Duodenal mucosa (tissue), 2 donors: ENCODE measurements around the gene MLH3.

Source experiments
- H3K27ac ChIP-seq: one replicate; pipeline ENCODE4 v1.7.0; 2013; ENCODE audit warnings: low read depth, low read length
- H3K27me3 ChIP-seq, 2 donors: one replicate each; pipeline ENCODE4 v1.7.0; 2013; ENCODE audit warnings: low read length in 2 of 2, control low read depth in 1 of 2; ENCODE audit not compliant: insufficient read depth in 2 of 2, control insufficient read depth in 1 of 2
- H3K36me3 ChIP-seq, 2 donors: one replicate each; pipeline ENCODE4 v1.7.0; 2013; ENCODE audit warnings: low read length in 2 of 2, control low read depth in 1 of 2; ENCODE audit not compliant: insufficient read depth in 2 of 2, control insufficient read depth in 1 of 2
- H3K4me1 ChIP-seq, 2 donors: one replicate each; pipeline ENCODE4 v1.7.0; 2013; ENCODE audit warnings: low read length in 2 of 2, control low read depth in 1 of 2; ENCODE audit not compliant: insufficient read depth in 2 of 2, control insufficient read depth in 1 of 2
- H3K4me3 ChIP-seq, 2 donors: one replicate each; pipeline ENCODE4 v1.7.0; 2013; ENCODE audit warnings: low read length in 2 of 2, low read depth in 1 of 2
- H3K9ac ChIP-seq, 2 donors: one replicate each; pipeline ENCODE4 v1.7.0; 2013; ENCODE audit warnings: low read length in 2 of 2, low read depth in 1 of 2
- H3K9me3 ChIP-seq, 2 donors: one replicate each; pipeline ENCODE4 v1.7.0; 2013; ENCODE audit warnings: low read length in 2 of 2, control low read depth in 1 of 2; ENCODE audit not compliant: control insufficient read depth in 1 of 2

MLH3 gene

DNA sequence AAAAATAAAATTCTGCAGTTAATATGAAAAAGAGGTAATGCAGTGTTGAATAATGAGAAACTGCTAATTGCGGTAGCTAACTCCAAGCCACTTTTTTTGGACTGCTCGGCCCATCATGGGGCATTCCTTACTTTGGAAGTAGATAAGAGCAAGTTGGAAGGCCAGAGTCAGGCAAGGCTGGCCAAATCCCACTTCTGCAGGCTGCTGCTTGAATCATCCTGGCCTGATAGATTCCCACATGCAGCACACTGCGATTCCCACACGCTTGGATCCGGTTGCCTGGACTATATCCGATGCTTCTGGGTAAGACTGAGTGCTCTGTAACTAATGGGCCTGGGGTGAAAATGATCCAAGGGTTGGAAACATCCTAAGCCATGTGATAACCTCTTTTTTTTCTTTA is 38.0 kb downstream of the MLH3 start:
- Histone ChIP-seq H3K36me3 (peaks cover 40 to 60% of the 10 kb centered on the region in 2 donors), H3K27me3 (no peaks in the 10 kb centered on the region), H3K4me1 (peaks cover 3% of the 10 kb centered on the region in 2 donors), H3K27ac (no peak overlapping the region), H3K4me3 (no peak overlapping the region), H3K9me3 (no peaks in the 10 kb centered on the region), H3K9ac (no peak overlapping the region)

- Histone ChIP-seq H3K27ac (no peak overlapping the region), H3K4me1 (no peaks in the 10 kb centered on the region), H3K9me3 (no peaks in the 10 kb centered on the region), H3K4me3 (no peak overlapping the region), H3K9ac (no peak overlapping the region), H3K27me3 (no peaks in the 10 kb centered on the region), H3K36me3 (peaks cover 42 to 62% of the 10 kb centered on the region in 2 donors)
Observed at GRCh38 chr14:75011356-75011994, 39.8 kb downstream of the MLH3 start.

GRCh38 chr14:75010472-75011093 is 40.7 kb downstream of the MLH3 start:
- Histone ChIP-seq H3K27ac (no peak overlapping the region), H3K9ac (no peak overlapping the region), H3K9me3 (no peaks in the 10 kb centered on the region), H3K4me3 (no peak overlapping the region), H3K36me3 (peaks cover 37 to 64% of the 10 kb centered on the region in 2 donors), H3K27me3 (no peaks in the 10 kb centered on the region), H3K4me1 (no peaks in the 10 kb centered on the region)

- H3K4me3 ChIP-seq, result no peak overlapping the region
- no peak overlapping the region for H3K9ac ChIP-seq
- H3K36me3 ChIP-seq, result peaks cover 31 to 56% of the 10 kb centered on the region in 2 donors
- no peaks in the 10 kb centered on the region for H3K9me3 ChIP-seq
- peaks cover 1 to 2% of the 10 kb centered on the region in 2 donors for H3K4me1 ChIP-seq
- H3K27me3 ChIP-seq, result no peaks in the 10 kb centered on the region
- H3K27ac ChIP-seq, result no peak overlapping the region
Observed at GRCh38 chr14:75009176-75009575, 42.1 kb downstream of the MLH3 start.

GRCh38 chr14:75005357-75005756 is 45.9 kb downstream of the MLH3 start:
- Histone ChIP-seq H3K9ac (no peak overlapping the region), H3K27me3 (no peaks in the 10 kb centered on the region), H3K27ac (no peak overlapping the region), H3K4me3 (no peak overlapping the region), H3K36me3 (peaks cover 17 to 46% of the 10 kb centered on the region in 2 donors), H3K9me3 (no peaks in the 10 kb centered on the region), H3K4me1 (peaks cover 13 to 16% of the 10 kb centered on the region in 2 donors)

- Histone ChIP-seq H3K36me3 (peaks cover 11 to 32% of the 10 kb centered on the region in 2 donors), H3K27ac (peak overlapping the region; percentile 74), H3K4me1 (peaks cover 13 to 16% of the 10 kb centered on the region in 2 donors), H3K9ac (peak overlapping the region; percentile 77 to 94), H3K4me3 (peak overlapping the region; percentile 87 to 97), H3K9me3 (no peaks in the 10 kb centered on the region), H3K27me3 (no peaks in the 10 kb centered on the region)
Observed at GRCh38 chr14:75003250-75004027, 47.8 kb downstream of the MLH3 start.

DNA sequence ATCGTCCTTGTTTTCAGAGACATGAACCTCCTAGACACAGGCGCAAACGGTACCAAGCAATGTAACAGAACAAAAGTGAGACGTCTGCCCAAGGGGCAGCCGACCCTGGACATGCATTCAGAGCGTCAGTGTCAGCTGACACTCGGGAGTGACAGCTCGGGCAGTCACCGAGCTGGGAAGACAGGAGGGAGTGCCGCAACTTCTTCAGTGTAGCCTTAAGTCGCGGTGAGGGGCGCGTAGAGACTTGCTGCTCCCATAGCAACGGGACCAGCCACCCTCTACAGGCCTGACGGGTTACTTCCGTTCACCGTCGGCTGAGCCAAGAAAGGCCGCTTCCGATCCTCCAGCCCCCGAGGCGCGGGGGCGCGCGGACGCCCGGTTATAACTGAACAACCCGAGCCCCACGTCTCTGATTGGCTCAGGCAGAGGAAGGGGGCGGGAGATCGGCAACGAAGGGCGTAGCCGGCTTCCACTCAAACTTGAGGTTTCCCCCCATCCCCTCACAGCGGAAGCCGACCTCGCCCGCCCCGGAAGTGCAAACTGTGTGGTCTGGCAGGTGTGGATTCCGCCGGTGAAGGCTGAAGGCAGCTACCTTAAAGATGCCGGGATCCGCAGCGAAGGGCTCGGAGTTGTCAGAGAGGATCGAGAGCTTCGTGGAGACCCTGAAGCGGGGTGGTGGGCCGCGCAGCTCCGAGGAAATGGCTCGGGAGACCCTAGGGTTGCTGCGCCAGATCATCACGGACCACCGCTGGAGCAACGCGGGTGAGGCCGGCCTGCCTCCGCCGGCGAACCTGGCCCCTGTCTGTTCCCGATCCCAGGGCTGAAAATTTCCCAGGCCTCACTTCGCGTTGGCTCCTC is 48.6 kb downstream of the MLH3 start, which contains the start of gene EIF2B2:
EIF2B2 (plus strand) TSS at position 530 of the 858 bp plus-strand sequence; CDS start at position 600, 70 bp downstream.
- H3K9ac ChIP-seq, result peak within 1 kb of the TSS; percentile 77 to 94
- H3K36me3 ChIP-seq, result peaks cover 11 to 24% of the 10 kb centered on the region in 2 donors
- H3K4me3 ChIP-seq, result peak within 1 kb of the TSS; percentile 87 to 97
- no peaks in the 10 kb centered on the region for H3K27me3 ChIP-seq
- no peaks in the 10 kb centered on the region for H3K9me3 ChIP-seq
- peaks cover 13 to 16% of the 10 kb centered on the region in 2 donors for H3K4me1 ChIP-seq
- H3K27ac ChIP-seq, result peak within 1 kb of the TSS; percentile 76

- Histone ChIP-seq H3K27ac (peak overlapping the region; percentile 76), H3K4me3 (peak overlapping the region; percentile 87 to 97), H3K36me3 (peaks cover 7 to 17% of the 10 kb centered on the region in 2 donors), H3K9me3 (no peaks in the 10 kb centered on the region), H3K27me3 (no peaks in the 10 kb centered on the region), H3K4me1 (peaks cover 13 to 16% of the 10 kb centered on the region in 2 donors), H3K9ac (peak overlapping the region; percentile 71 to 94)
Observed at GRCh38 chr14:75001899-75002298, 49.4 kb downstream of the MLH3 start.

DNA sequence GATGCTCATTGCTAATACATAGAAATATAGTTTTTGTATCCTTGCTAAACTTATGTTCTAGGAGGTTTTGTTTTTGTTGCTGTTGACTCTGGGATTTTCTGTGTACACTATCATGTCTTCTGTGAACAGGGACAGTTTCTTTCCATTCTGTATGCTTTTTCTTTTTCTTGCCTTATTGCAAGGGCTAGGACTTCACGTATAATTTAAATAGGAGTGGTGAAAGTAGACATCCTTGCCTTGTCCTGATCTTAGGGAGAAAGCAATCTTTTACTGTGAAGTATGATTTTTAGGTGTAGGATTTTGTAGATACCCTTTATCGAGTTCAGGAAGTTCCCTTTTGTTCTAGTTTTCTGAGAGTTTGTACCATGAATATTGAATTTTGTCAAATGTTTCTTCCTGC is 50.0 kb downstream of the MLH3 start:
- Histone ChIP-seq H3K4me3 (no peak overlapping the region), H3K9me3 (no peaks in the 10 kb centered on the region), H3K9ac (no peak overlapping the region), H3K4me1 (peaks cover 13 to 16% of the 10 kb centered on the region in 2 donors), H3K27ac (no peak overlapping the region), H3K27me3 (no peaks in the 10 kb centered on the region), H3K36me3 (peaks cover under 1 to 10% of the 10 kb centered on the region in 2 donors)
